HG03135 (cell line): Measurements from ENCODE around the gene GSDMA.
"Not testable (repeated sequence)": the region's sequence is repeated elsewhere in the genome, so short reads cannot be mapped to it uniquely, and the experiment has no call there.

Experiments used
- ATAC-seq: cut with Tn5 transposase; IDR thresholded peaks from one replicate; pipeline ENCODE4 v1.9.1; 2021; ENCODE audit warnings: mild to moderate bottlenecking, moderate library complexity; ENCODE audit not compliant: unreplicated experiment

Gene GSDMA

GRCh38 chr17:39996162-39996561 lies 33.4 kb downstream of the GSDMA start:
- ATAC-seq = no peak

- ATAC-seq = no peak
Measured at GRCh38 chr17:39996800-39997199, 34.0 kb downstream of the GSDMA start.

GRCh38 chr17:39997543-39997942 lies 34.7 kb downstream of the GSDMA start:
- ATAC-seq = no peak

- no peak for ATAC-seq
Measured at GRCh38 chr17:39999067-39999466, 36.3 kb downstream of the GSDMA start.

GRCh38 chr17:40000161-40000560 lies 37.4 kb downstream of the GSDMA start:
- no peak for ATAC-seq

GRCh38 chr17:40001335-40001734 lies 38.5 kb downstream of the GSDMA start:
- ATAC-seq = not testable (repeated sequence)

GRCh38 chr17:40004072-40004471 lies 41.3 kb downstream of the GSDMA start:
- no peak for ATAC-seq

GRCh38 chr17:40004712-40005111 lies 41.9 kb downstream of the GSDMA start:
- ATAC-seq = no peak

GRCh38 chr17:40005520-40005919 lies 42.7 kb downstream of the GSDMA start:
- ATAC-seq = no peak

- not testable (repeated sequence) for ATAC-seq
Measured at GRCh38 chr17:40010946-40011500, 48.2 kb downstream of the GSDMA start.

- ATAC-seq = not testable (repeated sequence)
Measured at GRCh38 chr17:40012017-40012647, 49.3 kb downstream of the GSDMA start.

- ATAC-seq = no peak
Measured at GRCh38 chr17:40014375-40014980, 51.7 kb downstream of the GSDMA start.

GRCh38 chr17:40015005-40015997 lies 52.5 kb downstream of the GSDMA start, which contains the start of gene CSF3:
CSF3 (plus strand) TSS chr17:40015440; CDS start chr17:40015475, 35 bp downstream.
- no peak for ATAC-seq

GRCh38 chr17:40015998-40016985 lies 53.5 kb downstream of the GSDMA start:
- ATAC-seq = no peak

- ATAC-seq = no peak
Measured at GRCh38 chr17:40017422-40018080, 54.7 kb downstream of the GSDMA start.

GRCh38 chr17:40018211-40019121 lies 55.7 kb downstream of the GSDMA start:
- ATAC-seq = no peak

GRCh38 chr17:40019140-40019991 lies 56.6 kb downstream of the GSDMA start:
- ATAC-seq = no peak
